BE2C (cell line): ENCODE results near the gene CDC42SE2.
"Not testable (repeated sequence)": the region's sequence is repeated elsewhere in the genome, so short reads cannot be mapped to it uniquely, and the experiment has no call there.

Experiments
- DNase-seq: peaks from one replicate; pipeline ENCODE4 v3.0.0-alpha.2; 2020
- H3K27me3 ChIP-seq: fragments of 250-450 bp; sonication (Bioruptor Pico); 2 replicates; pipeline ENCODE4 v1.5.1; 2020; ENCODE audit warnings: mild to moderate bottlenecking
- H3K36me3 ChIP-seq: fragments of 250-450 bp; sonication (Bioruptor Pico); 2 replicates; pipeline ENCODE4 v1.5.1; 2020; ENCODE audit warnings: mild to moderate bottlenecking
- H3K4me1 ChIP-seq: fragments of 250-450 bp; sonication (Bioruptor Pico); 2 replicates; pipeline ENCODE4 v1.5.1; 2020
- H3K4me3 ChIP-seq: 2 replicates; pipeline ENCODE4 v1.5.1; 2011; ENCODE audit warnings: low read depth, low read length
- H3K9me3 ChIP-seq: fragments of 250-450 bp; sonication (Bioruptor Pico); 2 replicates; pipeline ENCODE4 v1.5.1; 2020
- CTCF ChIP-seq: IDR thresholded peaks from 2 replicates; pipeline ENCODE4 v1.5.1; 2012; ENCODE audit warnings: mild to moderate bottlenecking, low read depth, low read length

CDC42SE2 gene

GRCh38 chr5:131270809-131271208 lies 7.0 kb downstream of the CDC42SE2 start:
- DNase-seq: no peak
- Histone ChIP-seq H3K36me3 (no peaks in the 10 kb centered on the region), H3K4me1 (no peaks in the 10 kb centered on the region; the same call in 1 of the 2 replicates), H3K27me3 (no peaks in the 10 kb centered on the region), H3K9me3 (no peaks in the 10 kb centered on the region), H3K4me3 (no peak overlapping the region)
- TF ChIP-seq CTCF: no peak

- not testable (repeated sequence) for H3K27me3 ChIP-seq, H3K36me3 ChIP-seq, H3K4me3 ChIP-seq, H3K4me1 ChIP-seq, DNase-seq, H3K9me3 ChIP-seq
Observed at GRCh38 chr5:131271888-131272287, 8.0 kb downstream of the CDC42SE2 start.

GRCh38 chr5:131272307-131272706 lies 8.5 kb downstream of the CDC42SE2 start:
- Histone ChIP-seq H3K4me3 (no peak overlapping the region), H3K4me1 (no peaks in the 10 kb centered on the region), H3K9me3 (no peaks in the 10 kb centered on the region), H3K27me3 (no peaks in the 10 kb centered on the region), H3K36me3 (no peaks in the 10 kb centered on the region)
- DNase-seq: no peak
- TF ChIP-seq CTCF: no peak

GRCh38 chr5:131272724-131273123 lies 8.9 kb downstream of the CDC42SE2 start:
- Histone ChIP-seq H3K4me3 (no peak overlapping the region), H3K4me1 (no peaks in the 10 kb centered on the region), H3K36me3 (no peaks in the 10 kb centered on the region), H3K9me3 (no peaks in the 10 kb centered on the region), H3K27me3 (no peaks in the 10 kb centered on the region)
- DNase-seq: no peak
- TF ChIP-seq CTCF: no peak

- Histone ChIP-seq H3K4me3 (no peak overlapping the region), H3K27me3 (no peaks in the 10 kb centered on the region), H3K9me3 (no peaks in the 10 kb centered on the region), H3K4me1 (no peaks in the 10 kb centered on the region), H3K36me3 (no peaks in the 10 kb centered on the region)
- DNase-seq: no peak
- TF ChIP-seq CTCF: no peak
Observed at GRCh38 chr5:131274326-131275063, 10.6 kb downstream of the CDC42SE2 start.

GRCh38 chr5:131276072-131276471 lies 12.2 kb downstream of the CDC42SE2 start:
- Histone ChIP-seq H3K4me1 (no peaks in the 10 kb centered on the region), H3K27me3 (no peaks in the 10 kb centered on the region), H3K9me3 (no peaks in the 10 kb centered on the region), H3K4me3 (no peak overlapping the region), H3K36me3 (no peaks in the 10 kb centered on the region)
- no peak for DNase-seq
- TF ChIP-seq CTCF: no peak
